Activated B cell treated with CpG ODN at 0.5 μM for 24 hours (primary cell): ENCODE results near the gene GAL3ST3. TPM values are rescaled to one million over a fixed set of nuclear protein-coding genes. Genes with fewer than 3 reads are reported as not detected.

Experiments
- ATAC-seq: fragments of 200-7000 bp; cut with Tn5 transposase; one replicate; pipeline ENCODE4 v1.10.0; 2021; ENCODE audit warnings: low read depth, mild to moderate bottlenecking, moderate library complexity
- CTCF ChIA-PET: fragments of 350-600 bp; sonication (Branson Sonifier 250); formaldehyde crosslinking; loops from one replicate; lab custom pipeline; 2021; ENCODE audit warnings: antibody characterized with exemption; lab: Charles Lee
- POLR2A ChIA-PET: fragments of 350-600 bp; sonication (Branson Sonifier 250); formaldehyde crosslinking; loops from one replicate; lab custom pipeline; 2021; ENCODE audit warnings: antibody characterized with exemption; lab: Charles Lee
- DNase-seq: peaks from one replicate; pipeline ENCODE4 v3.0.0; 2022
- H3K27ac Mint-ChIP-seq: one replicate; pipeline ENCODE4 v1.8.0; 2020; ENCODE audit warnings: mixed read lengths
- H3K27me3 Mint-ChIP-seq: one replicate; pipeline ENCODE4 v1.8.0; 2021; ENCODE audit warnings: mixed read lengths
- H3K36me3 Mint-ChIP-seq: one replicate; pipeline ENCODE4 v1.8.0; 2021; ENCODE audit warnings: low read depth, mixed read lengths
- H3K4me1 Mint-ChIP-seq: one replicate; pipeline ENCODE4 v1.8.0; 2021; ENCODE audit warnings: mixed read lengths
- H3K4me3 Mint-ChIP-seq: one replicate; pipeline ENCODE4 v1.8.0; 2020; ENCODE audit warnings: mild to moderate bottlenecking, mixed read lengths
- H3K9me3 Mint-ChIP-seq: one replicate; pipeline ENCODE4 v1.8.0; 2020; ENCODE audit warnings: mixed read lengths
- CTCF ChIP-seq: fragments of 200-600 bp; IDR thresholded peaks from one replicate; pipeline ENCODE4 v1.8.0; 2022; ENCODE audit warnings: antibody characterized with exemption, mild to moderate bottlenecking
- intact Hi-C: fragments of 100-400 bp; cut with micrococcal nuclease; formaldehyde crosslinking; loops from one replicate; pipeline ENCODE4 v1.15.1; 2024
- total RNA-seq: library from RNA; stranded (reverse); gene quantifications from 2 replicates; pipeline ENCODE4 v1.2.3, GENCODE V29; 2022

The GAL3ST3 gene
- total RNA-seq, 1 donor from 2014 or later: not detected

GRCh38 chr11:66020212-66020611 is 28.7 kb downstream of the GAL3ST3 start:
- Mint-ChIP-seq H3K27me3 (peaks cover 8% of the 10 kb centered on the region), H3K9me3 (no peaks in the 10 kb centered on the region), H3K4me3 (no peak overlapping the region), H3K27ac (no peak overlapping the region), H3K4me1 (peaks cover 4% of the 10 kb centered on the region), H3K36me3 (no peaks in the 10 kb centered on the region)
- no peak for TF ChIP-seq CTCF
- ChIA-PET POLR2A (no interaction called here), CTCF (no interaction called here)
- no peak for DNase-seq
- intact Hi-C loops: no loop called here
- no peak for ATAC-seq

GRCh38 chr11:66017321-66017720 is 31.6 kb downstream of the GAL3ST3 start:
- ATAC-seq: no peak
- peaks cover 5% of the 10 kb centered on the region for H3K27me3 Mint-ChIP-seq
- no peak for TF ChIP-seq CTCF
- no peak overlapping the region for H3K4me3 Mint-ChIP-seq
- no peaks in the 10 kb centered on the region for H3K36me3 Mint-ChIP-seq
- H3K4me1 Mint-ChIP-seq: no peaks in the 10 kb centered on the region
- intact Hi-C loops: no loop called here
- H3K9me3 Mint-ChIP-seq: no peaks in the 10 kb centered on the region
- no peak overlapping the region for H3K27ac Mint-ChIP-seq
- DNase-seq: no peak
- ChIA-PET CTCF (no interaction called here), POLR2A (no interaction called here)

GRCh38 chr11:66016793-66017177 is 32.2 kb downstream of the GAL3ST3 start:
- ATAC-seq: no peak
- ChIA-PET CTCF (no interaction called here), POLR2A (no interaction called here)
- no peak for DNase-seq
- H3K27ac Mint-ChIP-seq: no peak overlapping the region
- peaks cover 5% of the 10 kb centered on the region for H3K27me3 Mint-ChIP-seq
- H3K4me1 Mint-ChIP-seq: no peaks in the 10 kb centered on the region
- no peak for TF ChIP-seq CTCF
- intact Hi-C loops: no loop called here
- no peaks in the 10 kb centered on the region for H3K36me3 Mint-ChIP-seq
- no peaks in the 10 kb centered on the region for H3K9me3 Mint-ChIP-seq
- no peak overlapping the region for H3K4me3 Mint-ChIP-seq

- H3K4me3 Mint-ChIP-seq: no peak overlapping the region
- H3K36me3 Mint-ChIP-seq: no peaks in the 10 kb centered on the region
- H3K27ac Mint-ChIP-seq: no peak overlapping the region
- ATAC-seq (no peak), DNase-seq (no peak)
- TF ChIP-seq CTCF: no peak
- CTCF ChIA-PET: interaction anchor here (1.0 kb wide), 1 partner anchor 29 kb away, joined by 3 read pairs; no protein-coding TSS in a partner anchor
- H3K27me3 Mint-ChIP-seq: peaks cover 9% of the 10 kb centered on the region
- intact Hi-C loops: no loop called here
- H3K9me3 Mint-ChIP-seq: no peaks in the 10 kb centered on the region
- POLR2A ChIA-PET: no interaction called here
- no peaks in the 10 kb centered on the region for H3K4me1 Mint-ChIP-seq
These were observed 32.8 kb downstream of the GAL3ST3 start for GRCh38 chr11:66015936-66016792.

GRCh38 chr11:66015454-66015881 is 33.5 kb downstream of the GAL3ST3 start:
- peaks cover 10% of the 10 kb centered on the region for H3K27me3 Mint-ChIP-seq

More at GRCh38 chr11:66015454-66015881, 33.5 kb downstream of the GAL3ST3 start:
- Mint-ChIP-seq H3K4me3 (no peak overlapping the region), H3K36me3 (no peaks in the 10 kb centered on the region), H3K9me3 (no peaks in the 10 kb centered on the region), H3K4me1 (no peaks in the 10 kb centered on the region), H3K27ac (no peak overlapping the region)
- no peak for DNase-seq
- no peak for ATAC-seq
- POLR2A ChIA-PET: no interaction called here
- TF ChIP-seq CTCF: no peak
- intact Hi-C loops: no loop called here
- CTCF ChIA-PET: interaction anchor here (1.0 kb wide), 1 partner anchor 30 kb away, joined by 3 read pairs; no protein-coding TSS in a partner anchor
